Cortex of kidney (tissue), 1 donor: ENCODE results near the gene SCAPER.

Source experiments
- DNase-seq: peaks from one replicate; lab custom pipeline; 2025; lab: John Stamatoyannopoulos, UW

Gene SCAPER

DNA sequence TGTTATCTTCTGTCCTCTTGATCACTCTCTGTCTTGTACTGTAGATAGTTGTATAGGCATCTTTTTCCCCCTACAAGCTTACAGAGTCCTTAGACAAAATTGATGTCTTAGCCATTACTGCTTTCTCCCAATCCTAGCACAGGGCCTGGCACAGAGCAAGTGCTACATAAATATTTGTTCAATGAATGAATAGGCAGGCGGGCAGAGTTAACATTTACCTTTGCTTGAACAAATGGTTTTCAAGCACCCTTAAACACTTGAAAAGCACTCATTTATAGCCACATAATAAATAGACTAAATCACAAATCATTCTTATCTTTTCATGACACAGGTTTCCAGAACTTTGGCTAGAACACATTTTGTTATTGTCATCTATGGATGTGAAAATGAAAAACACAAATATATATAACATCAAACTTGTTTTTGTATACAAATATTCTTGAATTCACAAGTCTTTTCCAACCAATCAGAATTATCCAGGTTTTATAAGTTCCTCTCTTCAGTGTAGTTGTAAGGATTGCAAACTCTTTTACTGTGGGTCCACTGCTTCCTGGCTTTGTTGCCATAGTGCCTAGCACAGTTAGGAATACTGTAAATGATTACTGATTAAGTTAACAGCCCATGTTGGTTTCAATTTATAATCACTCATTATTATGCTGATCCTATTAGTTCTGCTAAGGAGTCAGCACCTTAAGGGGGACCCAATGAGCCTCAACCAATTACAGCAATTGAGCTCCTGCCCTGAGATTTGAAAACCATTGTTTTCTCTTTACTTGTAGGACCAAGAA lies 506.6 kb downstream of the SCAPER start:
- no peak for DNase-seq

DNA sequence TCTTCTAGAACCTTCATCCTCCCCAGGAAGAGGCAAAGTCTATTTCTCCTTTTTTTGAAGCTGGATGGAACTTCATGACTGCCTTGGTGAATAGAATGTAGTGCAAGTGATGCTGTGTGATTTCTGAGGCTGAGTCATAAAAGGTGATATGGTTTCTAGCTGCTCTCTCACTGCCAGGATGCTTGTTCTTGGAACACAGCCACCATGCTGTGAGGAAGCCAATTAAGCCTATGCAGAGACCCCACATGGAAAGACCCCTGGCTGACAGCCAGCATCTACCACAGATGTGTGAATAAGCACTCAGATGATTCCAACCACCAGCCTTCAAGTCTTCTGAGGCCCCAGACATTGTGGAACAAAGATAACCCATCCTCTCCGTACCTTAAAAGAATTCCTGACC lies 511.5 kb downstream of the SCAPER start:
- no peak for DNase-seq

DNA sequence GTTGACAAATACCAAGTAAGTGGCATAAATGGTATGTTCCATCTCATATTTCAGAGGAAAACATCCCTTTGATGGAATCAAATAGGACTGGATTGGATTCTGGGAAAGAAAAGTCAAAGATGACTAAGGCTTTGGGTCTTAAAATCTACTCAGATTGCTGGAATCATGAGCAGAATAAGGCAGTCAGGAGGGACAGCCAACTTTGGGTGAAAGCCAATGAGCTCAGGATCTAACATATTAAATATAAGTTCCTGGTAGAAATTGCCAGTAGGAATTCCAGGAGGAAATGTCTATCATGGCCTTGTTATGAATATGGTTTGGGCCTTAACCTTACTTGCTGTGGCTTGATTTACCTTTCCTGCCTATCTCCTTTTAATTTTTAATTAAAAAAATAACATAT lies 513.3 kb downstream of the SCAPER start:
- DNase-seq, result no peak

DNA sequence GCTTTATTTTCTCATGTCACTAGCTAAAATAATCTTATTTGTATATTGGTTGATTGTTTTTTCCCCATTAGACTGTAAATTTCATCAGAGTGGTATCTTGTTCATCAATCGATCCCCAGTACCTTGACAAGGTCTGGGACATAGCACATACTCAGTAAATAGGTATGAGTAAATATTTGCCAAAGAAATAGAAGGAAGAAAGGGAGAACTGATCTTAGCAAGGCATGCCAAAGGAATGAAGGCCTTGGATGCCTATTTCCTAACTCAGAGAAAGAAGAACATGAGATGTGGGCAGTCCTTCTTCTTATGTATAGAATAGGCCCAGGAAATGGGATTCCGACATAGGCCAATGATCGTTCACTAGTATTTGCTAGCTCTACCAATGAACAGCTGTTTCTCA lies 513.8 kb downstream of the SCAPER start:
- DNase-seq, result no peak

DNA sequence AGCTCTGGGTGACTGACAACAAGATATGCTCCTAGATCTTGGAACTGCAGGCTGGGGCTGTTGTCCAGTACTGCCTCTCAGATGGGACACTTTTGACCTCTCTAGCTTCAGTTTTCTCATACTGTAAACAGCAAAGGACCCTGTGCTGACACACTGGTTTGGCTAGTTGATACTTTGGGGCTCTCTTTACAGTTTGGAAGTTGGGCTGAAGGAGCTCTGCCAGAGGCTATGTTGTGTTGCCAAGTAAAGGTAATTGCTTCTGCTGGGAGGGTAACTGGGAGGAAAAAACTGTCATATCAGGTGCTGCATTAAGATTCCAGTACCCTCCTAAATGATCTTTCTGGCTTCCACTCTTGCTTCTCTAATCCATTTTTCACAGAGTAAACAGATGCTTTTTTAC lies 514.6 kb downstream of the SCAPER start:
- DNase-seq, result no peak

DNA sequence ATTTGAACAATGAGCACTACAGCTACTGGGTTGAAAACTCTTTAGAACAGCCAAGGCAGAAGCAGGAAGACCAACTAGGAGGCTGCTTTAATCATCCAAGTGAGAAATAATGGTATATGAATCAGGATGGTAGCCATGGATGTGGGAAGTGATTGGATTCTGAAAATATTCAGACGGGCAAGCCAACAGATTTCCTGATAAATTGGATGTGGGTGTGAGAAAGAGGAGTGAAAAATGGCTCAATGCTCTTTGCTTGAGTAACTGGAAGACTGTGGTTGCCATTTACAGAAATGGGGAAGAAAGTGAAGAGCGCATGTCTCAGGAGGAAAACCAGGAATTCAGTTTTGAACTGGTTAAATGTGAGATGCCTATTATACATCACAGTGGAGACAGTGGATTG lies 518.2 kb downstream of the SCAPER start:
- no peak for DNase-seq

DNA sequence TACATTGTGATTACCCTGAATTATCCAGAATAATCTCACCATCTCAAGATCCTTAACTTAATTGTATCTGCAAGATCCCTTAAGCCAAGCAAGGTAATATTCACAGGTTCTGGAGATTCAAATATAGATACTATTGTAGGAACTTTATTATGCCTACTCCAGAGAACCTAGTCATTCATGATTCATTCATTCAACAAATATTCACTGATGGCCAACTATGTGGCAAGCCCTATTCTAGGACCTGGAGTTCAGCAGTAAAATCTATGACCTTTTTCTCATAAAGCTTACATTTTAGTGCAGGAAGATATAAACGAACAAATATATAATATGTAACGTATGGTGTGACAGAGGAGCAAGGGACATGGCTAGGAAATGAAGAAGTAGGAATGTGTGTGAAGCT lies 519.0 kb downstream of the SCAPER start:
- DNase-seq, result no peak

DNA sequence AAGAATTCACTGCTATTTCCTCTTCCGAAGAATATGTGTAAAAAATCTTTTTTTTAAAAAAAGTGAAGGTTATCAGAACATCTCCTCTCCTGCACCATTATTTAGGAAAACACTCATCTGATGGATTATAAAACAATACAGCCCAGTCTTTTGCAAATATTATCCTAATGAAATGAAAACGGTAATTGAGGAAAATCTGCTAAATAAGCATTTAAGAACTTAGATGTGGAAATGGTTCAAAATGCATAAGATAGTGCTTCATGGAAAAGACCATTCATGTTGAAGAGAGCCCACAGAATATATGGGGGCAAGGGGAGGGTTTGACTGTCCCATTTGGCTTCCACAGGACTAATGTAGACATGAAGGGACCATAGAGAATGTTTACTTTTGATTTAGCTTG lies 520.7 kb downstream of the SCAPER start:
- DNase-seq, result no peak

DNA sequence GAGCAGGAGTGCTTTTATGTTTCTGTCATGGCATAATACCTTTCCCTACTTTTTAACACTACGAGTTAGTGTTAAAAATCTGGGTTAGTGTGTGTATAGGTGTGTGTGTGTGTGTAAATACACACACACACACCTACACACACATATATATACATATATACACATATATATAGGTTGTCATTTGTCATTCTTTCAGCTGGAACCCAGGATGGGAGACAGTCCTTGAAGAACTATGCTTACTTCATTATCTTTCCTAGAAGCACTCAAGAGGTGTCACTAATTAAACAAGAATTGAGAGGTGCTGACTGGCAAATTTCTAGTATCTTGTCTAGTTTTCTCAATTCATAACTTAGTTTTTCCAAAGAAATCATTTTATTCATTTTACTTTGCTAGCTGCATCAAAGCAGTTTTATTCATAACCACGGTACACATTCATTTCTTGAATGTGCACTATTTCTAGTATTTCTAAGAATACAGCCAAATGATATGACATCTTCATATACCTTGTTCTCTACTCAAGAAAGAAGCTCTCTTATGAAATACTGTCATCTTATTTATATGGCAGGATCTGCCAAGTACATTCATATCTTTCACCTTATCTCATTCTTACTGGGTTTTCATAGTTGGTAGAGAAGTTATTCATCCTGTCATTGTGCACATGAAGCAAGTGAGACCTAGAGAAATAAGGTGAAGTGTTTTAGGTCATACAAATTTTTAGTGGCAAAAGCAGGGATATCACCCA lies 522.0 kb downstream of the SCAPER start:
- no peak for DNase-seq

DNA sequence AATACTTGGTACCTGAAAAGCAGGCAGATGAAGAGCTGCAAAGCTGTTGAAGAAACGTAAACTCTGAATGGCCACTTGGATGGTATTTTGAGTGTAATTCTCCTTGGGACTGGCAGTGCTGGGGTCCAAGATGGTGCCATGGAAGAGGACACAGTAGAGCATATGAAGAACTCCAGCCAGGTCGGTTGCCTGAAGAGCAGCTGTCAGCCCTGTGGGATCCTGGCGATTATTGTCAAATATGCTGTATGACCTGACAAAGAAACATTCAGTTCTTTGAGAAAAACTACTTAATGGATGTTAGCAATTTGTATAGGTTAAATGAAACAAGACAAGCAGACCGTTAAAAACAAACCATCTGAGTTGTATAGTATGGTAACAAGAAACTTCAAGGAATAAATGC lies 523.8 kb downstream of the SCAPER start:
- DNase-seq, result no peak

DNA sequence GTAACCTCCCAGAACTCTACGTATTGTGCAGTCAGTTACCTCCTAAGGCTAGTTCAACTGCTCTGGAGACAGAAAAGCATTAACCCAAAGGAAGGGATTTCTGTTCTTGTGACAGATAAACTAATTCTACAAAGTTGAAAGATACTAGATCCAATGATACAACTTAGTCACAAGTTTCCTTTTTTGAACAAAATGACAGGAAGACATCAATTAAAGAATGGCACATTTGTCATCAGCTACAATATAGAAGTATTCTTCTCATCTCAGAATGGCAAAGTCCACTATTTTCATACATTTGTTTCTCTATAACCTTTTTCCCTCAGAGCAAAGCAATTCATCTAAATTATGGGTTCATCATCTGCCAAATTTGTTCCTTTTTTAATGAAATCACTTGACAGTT lies 524.9 kb downstream of the SCAPER start:
- DNase-seq, result no peak

DNA sequence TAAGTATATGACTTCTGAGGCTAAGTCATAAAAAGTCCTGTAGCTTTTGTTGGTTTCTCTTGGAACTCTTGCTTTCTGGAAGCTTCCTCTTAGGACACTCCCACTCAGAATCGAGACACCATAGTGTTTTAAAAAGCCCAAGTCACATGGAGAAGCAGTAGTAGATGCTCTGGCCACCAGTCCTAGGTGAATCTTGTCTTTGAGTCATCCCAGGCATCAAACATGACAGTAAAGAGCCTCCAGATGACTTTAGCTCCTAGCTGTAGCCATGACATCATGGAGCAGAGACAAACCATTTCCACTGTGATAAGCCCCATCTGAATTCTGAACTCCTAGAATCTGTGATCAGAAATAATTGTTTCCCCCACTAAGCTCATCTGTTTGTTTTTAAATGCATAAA lies 526.4 kb downstream of the SCAPER start:
- no peak for DNase-seq

DNA sequence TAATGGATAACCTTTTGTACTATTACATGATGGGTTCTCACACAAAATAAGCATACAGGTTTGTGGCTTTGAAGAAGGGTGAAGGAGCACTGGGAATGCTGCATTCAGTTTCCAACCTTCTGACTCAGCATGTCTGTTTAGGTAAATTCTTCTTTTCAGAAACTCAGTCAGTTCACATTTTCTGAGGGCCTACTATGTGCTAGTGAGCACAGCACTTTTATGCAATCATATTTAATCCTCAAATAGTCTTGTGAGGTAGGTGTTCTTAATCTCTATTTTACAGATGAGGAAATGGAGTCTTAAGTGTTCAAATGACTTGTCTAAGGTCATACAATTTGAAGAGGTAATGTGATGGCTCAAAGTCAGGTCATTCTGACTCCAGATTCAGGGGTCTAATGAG lies 527.4 kb downstream of the SCAPER start:
- DNase-seq, result no peak

DNA sequence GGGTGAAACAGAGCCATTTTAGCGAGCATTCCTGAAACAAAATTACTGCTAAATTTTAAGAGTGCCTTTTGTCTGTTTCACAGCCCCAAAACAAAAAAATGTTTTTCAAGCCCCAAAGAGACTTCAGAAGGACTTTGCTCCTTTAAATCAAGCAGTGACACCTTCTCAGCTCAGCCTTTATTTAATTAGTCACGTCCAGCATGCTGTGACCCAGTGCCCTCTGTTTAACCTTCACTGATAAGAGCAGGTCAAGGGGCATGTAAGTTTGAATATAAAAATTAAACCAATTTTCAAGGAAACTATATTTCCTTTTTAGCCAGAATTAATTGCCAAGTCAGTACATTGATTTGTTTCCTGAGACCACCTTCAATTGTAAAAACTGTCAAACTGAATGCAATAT lies 527.9 kb downstream of the SCAPER start:
- DNase-seq, result no peak

DNA sequence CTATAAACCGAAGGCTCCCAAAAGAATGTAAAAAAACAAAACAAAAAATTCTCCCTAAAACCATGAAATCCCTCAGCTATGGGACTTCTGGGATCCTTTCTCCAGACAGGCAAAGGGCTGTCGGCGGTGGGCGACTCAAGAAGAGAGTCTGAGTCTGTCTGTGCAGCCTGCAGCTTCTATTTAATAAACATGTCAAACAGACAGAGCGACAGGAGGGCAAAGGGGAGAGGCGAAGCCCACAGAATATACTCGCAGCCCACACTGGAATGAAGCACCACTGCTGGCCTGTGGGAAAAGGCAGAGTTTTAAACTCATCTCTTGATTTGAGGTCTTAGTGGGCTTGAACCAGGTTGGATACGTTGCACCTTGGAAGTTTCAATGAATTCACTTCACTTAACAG lies 528.3 kb downstream of the SCAPER start:
- no peak for DNase-seq

DNA sequence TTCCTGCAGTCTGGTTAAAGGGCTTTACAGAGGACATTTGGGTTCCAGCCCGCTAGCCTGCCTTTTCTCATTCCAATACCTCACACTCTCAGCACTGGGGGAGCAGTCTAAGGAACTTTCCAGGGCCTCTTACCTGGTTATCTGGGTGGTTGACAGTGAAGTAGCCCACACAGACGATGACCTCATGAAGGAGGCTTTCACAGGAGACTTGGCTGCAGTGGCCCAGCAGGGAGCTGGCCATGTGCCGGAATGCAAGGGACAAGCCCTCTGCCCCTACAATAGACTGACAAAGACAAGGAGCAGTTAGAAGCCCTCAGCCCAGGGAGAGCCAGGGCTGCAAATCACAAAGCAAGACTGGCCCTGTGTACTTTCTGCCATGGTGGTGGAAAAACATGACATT lies 529.1 kb downstream of the SCAPER start:
- DNase-seq, result no peak

DNA sequence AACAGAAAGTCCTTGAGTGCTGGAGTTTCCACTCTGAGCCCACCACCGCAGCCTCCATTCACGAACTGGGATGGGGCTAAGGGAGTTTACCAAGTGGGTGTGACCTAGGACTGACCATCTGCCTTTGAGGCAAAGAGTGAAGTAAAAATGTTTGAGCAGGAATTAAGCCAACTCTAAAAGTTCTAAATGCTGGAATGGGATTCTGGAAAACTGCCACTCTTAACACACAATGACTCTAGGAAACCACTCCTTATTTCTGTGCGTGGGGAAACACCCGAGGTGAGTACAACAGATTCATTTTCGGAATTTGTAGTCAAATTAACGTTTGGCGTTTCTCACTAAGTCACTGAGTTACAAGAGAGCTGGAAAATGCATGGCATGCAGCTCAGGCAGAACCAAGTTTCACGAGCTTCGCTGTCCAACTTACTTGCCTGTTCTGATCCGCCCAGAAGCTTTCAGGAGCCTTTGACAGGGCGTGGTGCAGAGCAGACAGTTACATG lies 537.0 kb downstream of the SCAPER start:
- DNase-seq, result no peak

DNA sequence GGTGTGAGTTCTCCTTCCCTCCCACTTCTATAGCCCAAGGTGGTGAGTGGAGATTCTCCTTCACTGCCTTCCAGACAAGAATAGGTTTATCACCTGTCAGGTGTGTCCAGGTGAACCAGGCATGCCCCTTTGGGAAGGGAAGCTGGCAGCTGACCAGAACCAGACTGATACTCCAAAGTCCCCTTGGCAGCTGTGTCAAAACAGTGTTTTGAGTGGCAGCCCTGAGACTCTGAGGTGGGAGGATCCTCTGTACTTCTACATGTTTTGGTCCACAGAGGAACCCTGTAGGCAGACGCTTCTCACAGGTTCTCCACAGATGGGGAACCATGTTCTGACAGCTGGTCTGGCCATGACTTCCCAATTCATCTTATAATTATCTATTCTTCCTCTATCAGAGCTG lies 538.4 kb downstream of the SCAPER start:
- DNase-seq, result no peak

DNA sequence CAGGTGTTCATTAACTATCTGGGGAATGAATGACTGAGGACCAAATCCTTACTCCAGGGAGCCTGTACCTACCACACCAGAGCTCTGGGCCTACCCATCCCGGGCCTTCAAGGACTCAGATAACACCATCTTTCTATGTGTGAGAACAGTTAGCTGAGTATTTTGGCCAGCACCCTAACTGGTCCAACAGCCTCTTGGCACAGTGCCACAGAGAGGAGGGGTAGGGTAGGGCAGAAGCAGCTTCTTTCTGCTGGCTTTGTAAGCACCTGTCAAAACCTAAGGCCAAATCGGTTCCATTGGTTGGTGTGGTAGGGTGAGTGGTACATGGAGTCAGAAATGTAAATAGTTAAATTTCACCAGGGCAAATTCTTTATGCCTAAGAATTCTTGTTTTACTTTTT lies 541.9 kb downstream of the SCAPER start:
- DNase-seq, result no peak

DNA sequence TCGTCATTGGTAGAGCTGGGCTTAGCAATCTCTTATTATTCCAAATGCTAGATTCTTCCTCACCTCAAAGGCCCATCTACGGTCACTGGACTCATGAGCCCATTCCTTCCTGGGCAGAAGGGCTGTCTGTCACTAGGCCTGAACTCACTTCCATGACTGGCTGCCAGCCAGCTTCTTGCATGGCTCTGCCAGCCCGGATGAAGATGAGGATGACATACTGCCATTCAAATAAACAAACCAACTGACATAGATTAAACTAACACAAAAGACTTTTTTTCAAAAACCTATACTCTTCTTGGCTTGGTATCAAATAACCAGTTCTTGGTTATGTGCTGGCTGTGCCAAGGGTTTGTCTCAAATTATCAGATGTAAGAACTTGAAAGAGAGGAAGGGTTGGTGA lies 544.7 kb downstream of the SCAPER start:
- no peak for DNase-seq

DNA sequence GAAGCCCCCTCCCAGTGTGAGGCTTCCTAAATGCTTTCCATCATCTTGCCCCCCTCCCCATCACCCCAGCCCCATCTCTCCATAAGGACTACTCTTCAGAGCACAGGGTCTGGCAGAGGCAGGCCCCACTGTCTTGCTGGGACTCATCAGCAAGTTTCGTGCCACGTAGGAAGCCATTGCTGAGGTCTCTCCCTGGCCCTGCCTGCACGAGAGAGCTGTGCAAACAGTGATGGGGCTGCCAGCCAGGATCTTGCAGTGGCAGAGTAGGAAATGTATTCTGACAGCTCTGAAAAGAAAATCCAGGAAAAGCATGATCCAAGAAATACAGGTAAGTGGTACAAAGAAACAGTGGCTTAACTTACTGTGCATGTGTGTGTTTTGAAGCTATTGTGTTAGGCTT lies 546.0 kb downstream of the SCAPER start:
- no peak for DNase-seq

DNA sequence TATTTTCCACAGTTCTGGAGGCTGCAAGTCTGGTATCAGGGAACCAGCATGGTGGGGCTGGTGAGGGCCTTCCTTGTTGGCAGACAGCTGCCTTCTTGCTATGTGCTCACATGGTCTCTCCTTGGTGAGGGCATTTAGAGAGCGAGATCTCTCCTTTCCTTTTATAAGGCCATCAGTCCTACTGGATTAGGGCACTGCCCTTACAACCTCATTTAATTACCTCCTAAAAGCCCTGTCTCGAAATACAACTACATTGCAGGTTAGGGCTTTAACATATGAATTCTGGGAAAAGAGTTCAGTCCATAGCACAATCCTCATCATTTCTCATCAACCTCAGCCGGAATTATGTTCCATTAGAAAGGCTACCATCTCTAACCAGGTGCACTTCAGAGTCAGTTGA lies 546.7 kb downstream of the SCAPER start:
- no peak for DNase-seq

DNA sequence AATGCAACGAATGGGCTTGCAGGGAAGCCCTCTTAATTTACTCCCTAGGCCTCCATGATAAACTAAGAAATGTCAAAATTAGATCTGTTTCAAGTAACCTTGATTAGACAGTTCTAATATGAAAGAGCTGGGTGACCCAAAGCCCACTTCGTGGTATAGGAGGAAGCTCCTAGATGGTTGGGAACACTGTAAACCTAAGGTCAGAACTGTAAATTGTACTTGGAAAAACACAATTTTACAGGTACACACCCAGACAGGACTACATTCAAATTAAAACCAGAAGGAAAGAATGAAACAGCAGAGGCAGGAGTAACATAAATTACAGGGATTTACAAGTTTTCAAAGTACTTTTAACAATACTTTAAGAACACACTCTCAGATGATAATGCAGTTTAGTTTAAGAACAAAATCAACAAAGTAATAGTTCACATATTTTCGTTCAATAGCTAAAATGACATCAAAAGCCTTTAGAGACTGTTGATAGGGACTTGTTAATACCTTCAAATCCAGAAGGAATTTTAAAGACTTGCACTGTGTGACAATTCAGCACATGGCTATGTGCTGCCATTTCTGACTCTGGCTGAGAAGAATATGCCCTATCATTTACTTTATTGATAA lies 550.2 kb downstream of the SCAPER start:
- DNase-seq, result no peak
